OCI-LY1 (cell line): Measurements from ENCODE around the gene NPW.

Experiments used
- CTCF ChIP-seq: fragments of 200-600 bp; sonication (generic), shearing (Covaris generic); IDR thresholded peaks from 2 replicates; pipeline ENCODE4 v1.5.1; 2017; ENCODE audit warnings: mild to moderate bottlenecking, antibody characterized with exemption, low read length, moderate library complexity, mixed read lengths
- EZH2 ChIP-seq: fragments of 200-600 bp; sonication (generic), shearing (Covaris generic); IDR thresholded peaks from 2 replicates; pipeline ENCODE4 v1.8.0; 2017; ENCODE audit warnings: borderline replicate concordance, mixed run types, mild to moderate bottlenecking, antibody characterized with exemption, low read length, moderate library complexity, mixed read lengths

- TF ChIP-seq CTCF = no peak
- no peak for TF ChIP-seq EZH2
These were observed 39.3 kb downstream of the NPW start for GRCh38 chr16:2058872-2059271.
